Liver (tissue), 2 donors: Measurements from ENCODE around the gene GRIK1.
A peak's percentile ranks its signal among the peaks of the same experiment; 100 is the strongest.

Experiments
- TF ChIP-seq, protein P1 (sequence below): fragments of 150-350 bp; IDR thresholded peaks from 2 replicates; pipeline ENCODE4 v1.5.1; 2017; ENCODE audit warnings: improper control_type of control experiment, low read depth, low read length; ENCODE audit not compliant: missing input control
- TF ChIP-seq, protein P2 (sequence below): IDR thresholded peaks from 2 replicates; pipeline ENCODE4 v1.6.1; 2016; ENCODE audit warnings: antibody characterized with exemption
- donor health status: healthy.

GRCh38 chr21:29499734-29500343 is 440.0 kb downstream of the GRIK1 start:
- TF ChIP-seq, protein P1, sequence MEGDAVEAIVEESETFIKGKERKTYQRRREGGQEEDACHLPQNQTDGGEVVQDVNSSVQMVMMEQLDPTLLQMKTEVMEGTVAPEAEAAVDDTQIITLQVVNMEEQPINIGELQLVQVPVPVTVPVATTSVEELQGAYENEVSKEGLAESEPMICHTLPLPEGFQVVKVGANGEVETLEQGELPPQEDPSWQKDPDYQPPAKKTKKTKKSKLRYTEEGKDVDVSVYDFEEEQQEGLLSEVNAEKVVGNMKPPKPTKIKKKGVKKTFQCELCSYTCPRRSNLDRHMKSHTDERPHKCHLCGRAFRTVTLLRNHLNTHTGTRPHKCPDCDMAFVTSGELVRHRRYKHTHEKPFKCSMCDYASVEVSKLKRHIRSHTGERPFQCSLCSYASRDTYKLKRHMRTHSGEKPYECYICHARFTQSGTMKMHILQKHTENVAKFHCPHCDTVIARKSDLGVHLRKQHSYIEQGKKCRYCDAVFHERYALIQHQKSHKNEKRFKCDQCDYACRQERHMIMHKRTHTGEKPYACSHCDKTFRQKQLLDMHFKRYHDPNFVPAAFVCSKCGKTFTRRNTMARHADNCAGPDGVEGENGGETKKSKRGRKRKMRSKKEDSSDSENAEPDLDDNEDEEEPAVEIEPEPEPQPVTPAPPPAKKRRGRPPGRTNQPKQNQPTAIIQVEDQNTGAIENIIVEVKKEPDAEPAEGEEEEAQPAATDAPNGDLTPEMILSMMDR, result peak; percentile 42
- TF ChIP-seq, protein P2, sequence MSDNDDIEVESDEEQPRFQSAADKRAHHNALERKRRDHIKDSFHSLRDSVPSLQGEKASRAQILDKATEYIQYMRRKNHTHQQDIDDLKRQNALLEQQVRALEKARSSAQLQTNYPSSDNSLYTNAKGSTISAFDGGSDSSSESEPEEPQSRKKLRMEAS, result no peak
